Measurements from ENCODE around the gene ADCY10.
"Not testable (repeated sequence)": the region's sequence is repeated elsewhere in the genome, so short reads cannot be mapped to it uniquely, and the experiment has no call there.

The ADCY10 gene

GRCh38 chr1:167924543-167925231 is 10.8 kb upstream of the ADCY10 start:
- no peak for DNase-seq

GRCh38 chr1:167924102-167924501 is 10.2 kb upstream of the ADCY10 start:
- no peak for DNase-seq

DNA sequence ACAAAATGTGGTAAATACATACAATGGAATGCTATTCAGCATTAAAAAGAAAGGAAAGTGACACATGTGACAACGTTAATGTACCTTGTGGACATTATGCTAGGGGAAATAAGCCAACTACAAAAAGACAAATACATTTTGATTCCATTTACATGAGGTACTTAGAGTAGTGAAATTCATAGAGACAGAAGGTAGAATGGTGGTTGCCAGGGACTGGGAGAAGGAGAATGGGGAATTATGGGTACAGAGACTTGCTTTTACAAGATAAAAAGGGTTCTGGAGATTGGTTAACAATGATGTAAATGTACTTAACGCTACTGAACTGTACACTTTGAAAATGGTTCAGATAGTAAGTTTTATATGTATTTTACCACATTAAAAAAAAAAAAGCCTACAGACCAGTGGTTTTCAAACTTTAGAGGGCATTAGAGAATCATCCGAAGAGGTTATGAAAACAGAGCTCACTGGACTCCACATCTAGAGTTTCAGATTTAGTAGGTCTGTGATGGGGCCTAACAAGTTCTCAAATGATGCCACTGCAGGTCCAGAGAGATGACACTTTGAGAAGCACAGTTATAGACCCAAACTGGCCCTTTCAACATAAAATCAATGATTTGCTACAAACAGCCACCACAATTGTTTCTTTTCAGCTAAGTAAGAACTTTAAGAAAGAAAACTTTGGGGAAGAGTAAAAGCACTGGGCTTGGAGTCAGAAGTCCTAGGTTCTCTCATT is 9.6 kb upstream of the ADCY10 start:
- DNase-seq: no peak

DNA sequence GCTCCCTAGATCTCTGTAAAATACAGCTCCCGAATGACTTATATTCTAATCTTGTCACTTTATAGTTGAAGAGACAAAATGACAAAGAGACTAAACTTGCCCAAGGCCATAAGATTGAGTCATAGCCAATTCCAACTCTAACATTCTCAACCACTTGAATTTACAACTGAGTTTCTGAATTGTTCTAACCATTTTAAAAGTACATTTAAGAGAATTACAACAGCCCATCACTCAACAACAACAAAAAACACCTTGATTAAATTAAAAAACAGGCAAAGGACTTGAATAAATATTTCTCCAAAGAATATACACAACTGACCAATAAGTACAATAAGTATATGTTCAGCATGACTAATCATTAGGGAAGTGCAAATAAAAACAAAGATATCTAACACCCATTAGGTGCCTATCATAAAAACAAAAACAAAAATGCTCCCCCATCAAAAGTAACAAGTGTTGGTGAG is 8.7 kb upstream of the ADCY10 start:
- DNase-seq: no peak

GRCh38 chr1:167922023-167922422 is 8.1 kb upstream of the ADCY10 start:
- no peak for DNase-seq

DNA sequence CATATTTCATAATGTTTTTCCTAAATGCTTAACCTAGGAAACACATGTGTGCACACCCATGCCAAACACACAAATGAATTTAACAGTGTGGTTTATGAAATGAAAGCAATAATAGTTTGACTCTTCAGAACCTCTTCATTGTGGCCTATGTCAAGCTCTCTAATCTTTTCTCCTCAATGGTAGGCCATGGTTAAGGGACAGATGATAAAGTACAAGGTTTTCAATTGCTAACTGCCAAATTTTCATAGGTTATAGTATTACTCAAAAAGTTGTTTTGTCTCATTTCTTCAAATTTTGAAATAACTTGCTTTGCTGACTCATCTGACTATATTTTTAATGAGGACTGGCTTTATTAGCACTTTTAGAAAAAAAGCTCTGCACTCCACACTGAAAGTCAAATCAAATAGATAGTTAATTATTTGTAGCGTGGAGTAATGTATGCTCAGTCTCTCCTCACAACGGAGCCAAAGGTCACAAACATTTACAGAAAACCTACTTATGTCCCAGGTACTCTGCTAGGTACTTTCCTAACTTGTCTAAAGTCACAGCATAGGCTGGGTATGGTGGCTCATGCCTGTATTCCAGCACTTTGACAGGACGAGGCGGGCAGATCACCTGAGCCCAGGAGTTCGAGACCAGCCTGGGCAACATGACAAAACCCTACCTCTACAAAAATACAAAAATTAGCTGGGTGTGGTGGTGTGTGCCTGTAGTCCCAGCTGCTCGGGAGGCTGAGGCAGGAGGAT is 3.0 kb upstream of the ADCY10 start:
- DNase-seq: no peak

GRCh38 chr1:167915569-167915968 is 1.6 kb upstream of the ADCY10 start:
- no peak for DNase-seq

DNA sequence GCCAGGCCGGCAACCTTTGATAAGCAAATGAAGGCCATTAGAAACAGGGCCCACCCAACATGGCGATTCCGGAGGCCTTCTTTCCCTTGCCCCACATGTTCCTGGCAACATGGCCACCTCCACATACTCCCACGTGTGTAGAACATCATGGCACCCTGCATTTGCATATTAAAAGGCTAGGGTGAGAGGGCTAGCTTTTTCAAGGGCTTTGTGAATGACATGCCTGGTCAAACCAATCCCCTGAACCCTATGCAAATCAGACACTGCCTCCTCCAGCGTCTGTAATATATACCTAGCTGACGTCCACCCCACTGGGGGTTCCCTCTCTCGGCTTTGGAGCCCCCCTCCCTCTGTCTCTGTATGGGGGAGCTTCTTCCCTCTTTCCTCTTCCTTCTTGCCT is 1.6 kb downstream of the ADCY10 start:
- no peak for DNase-seq

DNA sequence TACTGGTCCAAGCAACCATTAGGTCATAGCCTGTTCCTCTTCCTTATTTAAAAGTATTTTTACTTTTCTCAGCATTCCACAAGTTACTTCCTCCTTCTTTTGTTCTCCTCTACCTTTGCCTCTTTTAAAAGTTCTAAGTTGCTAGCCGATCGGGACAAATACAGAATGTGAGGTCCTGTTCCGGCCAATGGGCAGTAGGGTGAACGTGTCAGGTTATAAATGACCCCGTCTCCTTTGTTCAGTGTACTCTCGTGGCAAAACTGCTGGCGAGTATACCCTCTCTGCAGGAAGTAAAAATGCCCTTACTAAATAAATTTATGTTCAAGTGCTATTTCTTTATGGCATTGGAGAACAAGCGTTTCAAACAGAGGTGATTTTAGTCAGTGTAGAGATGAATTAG is 2.5 kb downstream of the ADCY10 start:
- DNase-seq: no peak

- DNase-seq: no peak
These were observed 3.4 kb downstream of the ADCY10 start for GRCh38 chr1:167910530-167910929.

GRCh38 chr1:167909691-167910180 is 4.2 kb downstream of the ADCY10 start:
- no peak for DNase-seq

DNA sequence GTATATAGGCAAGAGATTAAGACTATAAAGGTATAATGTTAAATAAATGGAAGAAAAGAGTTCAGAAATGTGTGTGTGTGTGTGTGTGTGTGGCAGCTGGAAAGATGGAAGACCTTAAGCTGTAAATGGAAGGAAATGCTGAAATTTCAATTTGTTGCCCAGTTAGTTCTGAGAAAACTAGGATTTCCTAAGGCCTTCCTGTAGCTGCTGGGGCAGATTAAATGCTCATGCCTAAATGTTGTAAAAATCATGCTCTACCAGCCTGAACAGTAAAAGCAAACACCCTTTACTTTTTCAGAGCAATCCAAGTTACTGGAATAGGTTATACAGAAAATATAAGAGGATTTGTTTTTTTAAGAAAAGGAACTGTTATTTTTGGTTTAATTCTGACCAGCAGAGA is 8.3 kb downstream of the ADCY10 start:
- no peak for DNase-seq

DNA sequence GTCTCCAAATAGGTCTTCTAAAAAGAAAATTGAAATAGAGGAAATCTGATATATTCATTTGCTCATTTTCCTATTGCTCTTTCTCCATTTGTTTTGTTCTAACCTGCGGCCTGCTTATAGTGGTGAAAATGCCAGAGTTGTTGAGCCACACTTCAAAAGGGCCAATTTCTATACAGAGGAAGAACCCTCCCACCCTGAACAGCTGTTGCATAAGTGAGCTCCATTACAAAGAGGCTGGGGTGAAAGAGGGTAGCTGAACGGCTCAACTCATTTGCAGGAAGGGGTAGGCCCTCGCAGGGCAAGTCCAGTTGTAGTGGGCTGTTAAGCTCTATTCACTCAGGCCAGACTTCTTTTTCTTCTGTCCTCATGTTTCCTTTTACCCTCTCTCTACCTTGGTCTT is 8.8 kb downstream of the ADCY10 start:
- no peak for DNase-seq

GRCh38 chr1:167904652-167905130 is 9.2 kb downstream of the ADCY10 start:
- DNase-seq: no peak

GRCh38 chr1:167900907-167901306 is 13.0 kb downstream of the ADCY10 start:
- DNase-seq: no peak

- DNase-seq: no peak
These were observed 14.7 kb downstream of the ADCY10 start for GRCh38 chr1:167899253-167899681.

GRCh38 chr1:167898578-167899222 is 15.2 kb downstream of the ADCY10 start:
- no peak for DNase-seq

DNA sequence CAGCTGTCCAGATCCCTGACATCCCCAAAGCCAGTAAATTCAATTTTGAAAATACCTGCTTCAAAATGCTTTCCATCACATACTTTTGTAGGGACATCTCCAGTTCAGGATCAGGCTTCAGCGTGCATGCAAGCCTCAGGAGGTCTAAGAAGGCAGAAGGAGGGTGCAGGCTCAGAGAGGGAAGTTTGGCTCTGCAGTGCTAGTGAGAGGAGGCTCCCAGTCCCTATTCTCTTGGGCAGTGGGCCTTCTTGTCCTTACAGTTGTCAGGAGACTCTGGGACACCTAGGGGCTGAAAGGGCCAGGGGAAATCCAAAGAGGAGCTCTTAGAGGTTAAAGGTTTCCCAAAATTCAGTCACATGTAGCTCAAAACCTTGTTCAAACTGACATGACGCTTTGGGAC is 20.1 kb downstream of the ADCY10 start:
- no peak for DNase-seq

DNA sequence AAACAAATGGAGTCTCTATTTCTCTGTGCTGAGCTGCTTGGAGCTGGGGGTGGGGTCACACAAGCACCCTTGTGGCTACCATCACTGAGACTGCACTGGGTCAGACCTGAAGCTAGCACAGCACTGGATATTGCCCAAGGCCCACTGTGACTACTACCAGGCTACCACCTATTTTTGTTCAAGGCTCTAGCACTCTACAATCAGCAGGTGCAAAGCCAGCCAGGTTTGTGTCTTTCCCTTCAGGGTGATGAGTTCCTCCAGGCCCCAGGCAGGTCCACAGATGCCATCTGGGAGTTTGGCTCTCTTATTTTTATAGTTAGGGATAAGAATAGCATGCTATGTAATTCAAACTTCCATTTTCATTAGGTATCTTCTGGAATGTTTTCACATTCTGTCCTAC is 23.5 kb downstream of the ADCY10 start:
- DNase-seq: no peak

DNA sequence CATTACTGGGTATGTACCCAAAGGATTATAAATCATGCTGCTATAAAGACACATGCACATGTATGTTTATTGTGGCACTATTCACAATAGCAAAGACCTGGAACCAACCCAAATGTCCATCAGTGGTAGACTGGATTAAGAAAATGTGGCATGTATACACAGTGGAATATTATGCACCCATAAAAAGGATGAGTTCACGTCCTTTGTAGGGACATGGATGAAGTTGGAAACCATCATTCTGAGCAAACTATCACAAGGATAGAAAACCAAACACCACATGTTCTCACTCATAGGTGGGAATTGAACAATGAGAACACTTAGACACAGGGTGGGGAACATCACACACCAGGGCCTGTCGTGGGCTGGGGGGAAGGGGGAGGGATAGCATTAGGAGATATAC is 26.7 kb downstream of the ADCY10 start:
- not testable (repeated sequence) for DNase-seq

DNA sequence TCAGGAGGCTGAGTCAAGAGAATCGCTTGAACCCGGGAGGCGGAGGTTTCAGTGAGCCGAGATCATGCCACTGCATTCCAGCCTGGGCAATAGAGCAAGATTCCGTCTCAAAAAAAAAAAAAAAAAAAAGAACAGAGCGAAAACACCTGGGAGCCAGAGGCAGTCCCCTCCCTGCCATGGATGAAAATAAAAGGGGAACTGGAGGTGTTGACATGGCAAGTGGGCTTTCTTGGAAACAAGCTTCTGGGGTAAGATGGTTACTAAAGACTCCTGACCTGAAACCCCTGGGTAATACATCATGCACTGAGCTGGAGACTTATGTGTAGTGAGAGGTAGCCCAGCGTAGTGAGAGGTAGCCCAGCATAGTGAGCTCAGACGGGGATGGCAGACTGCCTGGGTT is 31.6 kb downstream of the ADCY10 start:
- DNase-seq: no peak

DNA sequence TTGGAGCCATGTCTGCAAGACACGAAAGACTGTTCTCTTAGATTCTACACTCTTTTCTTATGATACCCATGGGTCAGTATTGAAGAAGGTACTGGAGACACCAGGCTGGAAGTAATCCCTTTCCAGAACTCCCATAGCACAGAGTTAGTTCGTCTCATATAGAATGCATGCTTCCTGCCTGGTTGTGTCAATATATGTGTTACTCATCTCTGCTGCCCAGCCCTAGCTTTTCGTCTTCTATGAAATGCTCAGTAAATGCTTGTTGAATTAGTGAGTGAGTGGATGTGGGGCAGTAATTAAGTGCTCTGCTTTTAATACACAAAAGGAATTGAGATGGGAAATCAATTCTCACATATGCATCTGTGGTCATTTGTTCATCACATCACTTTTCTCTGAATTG is 32.1 kb downstream of the ADCY10 start:
- DNase-seq: no peak

DNA sequence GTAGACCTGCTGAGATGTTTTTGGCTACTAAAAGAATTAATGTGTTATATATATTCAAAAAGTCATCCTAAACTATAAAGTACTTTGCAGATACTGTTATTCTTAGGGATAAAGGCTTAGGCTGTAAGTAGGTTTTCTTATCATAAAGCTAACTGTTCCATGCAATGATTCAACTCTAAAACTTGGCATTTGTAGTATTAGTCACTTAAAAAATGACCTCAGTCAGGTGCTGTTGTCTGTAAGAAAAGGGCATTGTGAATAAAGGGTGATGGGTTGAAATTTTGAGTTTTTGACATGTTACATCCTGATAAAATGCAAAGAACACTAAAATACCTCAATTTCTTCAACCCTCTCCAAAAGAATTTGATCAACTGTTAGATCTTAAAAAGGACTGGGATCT is 32.9 kb downstream of the ADCY10 start:
- DNase-seq: no peak

All from activated CD8-positive, alpha-beta memory T cell treated with anti-CD3 and anti-CD28 coated beads, Interleukin-2, amount 50 U/mL, for 4 hours (primary cell).